GM18517 (cell line): ENCODE measurements around the gene KCNQ2.
A peak's percentile ranks its signal among the peaks of the same experiment; 100 is the strongest.
"Not testable (repeated sequence)": the region's sequence is repeated elsewhere in the genome, so short reads cannot be mapped to it uniquely, and the experiment has no call there.

Experiments used
- ATAC-seq: cut with Tn5 transposase; IDR thresholded peaks from one replicate; pipeline ENCODE4 v1.9.1; 2021; ENCODE audit warnings: mild to moderate bottlenecking, moderate library complexity; ENCODE audit not compliant: unreplicated experiment

KCNQ2 gene

GRCh38 chr20:63471981-63472831, at the start of gene KCNQ2:
KCNQ2 (minus strand) TSS chr20:63472655; CDS start chr20:63472463, 192 bp downstream.
- no peak for ATAC-seq

GRCh38 chr20:63521602-63522001, 49.1 kb upstream of the KCNQ2 start:
- no peak for ATAC-seq

GRCh38 chr20:63520934-63521601, 48.6 kb upstream of the KCNQ2 start:
- no peak for ATAC-seq

- peak; percentile 63 for ATAC-seq
Observed at GRCh38 chr20:63520504-63520933, 48.1 kb upstream of the KCNQ2 start, which contains the start of gene PPDPF. PPDPF (plus strand) TSS chr20:63520765; CDS start chr20:63521309, 544 bp downstream.

GRCh38 chr20:63519668-63520503, 47.4 kb upstream of the KCNQ2 start:
- peak; percentile 46 for ATAC-seq

- no peak for ATAC-seq
Observed at GRCh38 chr20:63518946-63519667, 46.7 kb upstream of the KCNQ2 start.

GRCh38 chr20:63518351-63518861, 46.0 kb upstream of the KCNQ2 start:
- ATAC-seq: no peak

DNA sequence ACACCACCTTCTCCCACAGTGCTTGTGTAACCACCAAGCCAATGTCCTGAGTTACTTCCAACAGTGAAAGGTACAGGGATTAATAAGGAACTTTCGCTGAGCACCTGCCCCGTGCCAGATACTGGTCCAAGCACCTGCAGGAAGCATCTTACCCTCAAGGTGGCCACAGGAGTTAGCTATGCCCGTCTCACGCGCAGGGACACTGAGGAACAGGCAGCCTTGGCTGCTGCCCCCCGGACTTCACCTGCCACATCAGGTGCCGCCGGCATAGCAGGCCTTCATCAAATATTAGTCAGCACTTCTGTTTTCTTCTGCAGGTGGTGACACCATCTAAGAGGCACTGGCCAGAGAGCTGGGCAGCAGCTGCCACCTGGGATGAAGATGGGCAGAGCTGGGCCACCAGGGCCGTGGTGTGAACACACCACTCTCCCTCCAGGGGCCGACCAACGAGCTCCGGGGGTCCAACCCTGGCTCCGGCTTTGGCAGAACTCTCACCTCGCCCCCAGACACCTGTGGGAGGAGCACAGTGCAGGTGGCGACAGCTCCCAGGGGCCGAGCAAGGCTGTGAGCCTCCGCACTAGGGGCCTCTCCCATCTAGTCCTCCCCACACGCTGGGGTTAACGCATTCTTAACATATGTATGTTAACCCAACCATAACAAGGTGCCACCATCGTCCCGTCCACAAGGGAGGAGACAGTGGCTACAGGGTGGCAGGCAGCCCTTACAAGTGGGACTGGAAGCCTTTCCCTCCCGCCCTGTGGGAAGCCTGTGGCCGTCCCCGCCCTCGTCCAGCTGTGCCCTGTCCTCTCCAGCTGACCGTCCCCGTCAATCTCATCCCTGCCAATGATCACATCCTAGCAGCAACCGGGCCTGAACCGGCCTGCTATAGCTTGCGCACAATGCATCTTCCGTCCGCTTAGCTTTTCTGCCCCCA, 45.2 kb upstream of the KCNQ2 start:
- no peak for ATAC-seq

GRCh38 chr20:63514520-63514919, 42.1 kb upstream of the KCNQ2 start:
- ATAC-seq: not testable (repeated sequence)

- ATAC-seq: no peak
Observed at GRCh38 chr20:63513207-63513606, 40.8 kb upstream of the KCNQ2 start.

- no peak for ATAC-seq
Observed at GRCh38 chr20:63509088-63509564, 36.7 kb upstream of the KCNQ2 start.

GRCh38 chr20:63508072-63508768, 35.8 kb upstream of the KCNQ2 start:
- ATAC-seq: no peak

DNA sequence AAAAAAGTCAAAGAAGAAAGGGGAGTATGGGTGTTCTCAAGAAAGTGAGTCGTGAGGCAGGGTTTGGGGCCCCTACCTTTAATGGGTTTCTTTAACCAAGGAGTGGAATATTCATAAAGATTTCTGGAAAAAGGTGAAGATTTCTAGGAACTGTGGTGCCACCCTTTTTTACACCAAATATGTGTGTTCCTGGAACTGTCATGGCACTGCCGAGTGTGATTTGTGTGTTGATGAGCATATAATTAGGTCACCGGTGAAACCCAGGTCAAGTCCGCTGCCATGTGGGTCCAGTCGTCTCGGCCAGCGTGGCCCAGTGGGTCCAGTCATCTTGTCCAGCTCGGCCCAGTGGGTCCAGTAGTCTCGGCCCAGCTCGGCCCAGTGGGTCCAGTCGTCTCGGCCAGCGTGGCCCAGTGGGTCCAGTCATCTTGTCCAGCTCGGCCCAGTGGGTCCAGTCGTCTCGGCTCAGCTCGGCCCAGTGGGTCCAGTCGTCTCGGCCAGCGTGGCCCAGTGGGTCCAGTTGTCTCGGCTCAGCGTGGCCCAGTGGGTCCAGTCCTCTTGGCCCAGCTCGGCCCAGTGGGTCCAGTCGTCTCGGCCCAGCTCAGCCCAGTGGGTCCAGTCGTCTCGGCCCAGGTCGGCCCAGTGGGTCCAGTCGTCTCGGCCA, 34.8 kb upstream of the KCNQ2 start:
- ATAC-seq: no peak

- ATAC-seq: no peak
Observed at GRCh38 chr20:63505723-63506122, 33.3 kb upstream of the KCNQ2 start.

DNA sequence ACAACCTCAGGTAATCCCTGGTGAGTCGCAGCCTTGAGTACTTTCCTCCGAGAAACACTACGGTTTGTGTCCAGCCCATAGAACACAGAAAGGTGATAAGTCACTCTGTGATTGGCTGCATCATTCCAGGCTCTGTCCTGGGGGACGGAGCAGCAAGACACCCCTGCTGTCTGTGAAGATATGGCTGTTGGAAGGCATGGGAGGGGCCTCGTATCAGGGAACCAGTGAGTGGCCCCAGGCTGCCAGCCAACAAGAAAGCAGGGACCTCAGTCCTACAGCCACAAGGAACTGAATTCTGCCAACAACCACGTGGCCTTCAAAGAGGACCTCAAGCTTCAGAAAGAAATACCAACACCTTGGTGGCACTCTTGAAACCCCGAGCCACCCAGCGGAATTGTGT, 32.8 kb upstream of the KCNQ2 start:
- no peak for ATAC-seq

DNA sequence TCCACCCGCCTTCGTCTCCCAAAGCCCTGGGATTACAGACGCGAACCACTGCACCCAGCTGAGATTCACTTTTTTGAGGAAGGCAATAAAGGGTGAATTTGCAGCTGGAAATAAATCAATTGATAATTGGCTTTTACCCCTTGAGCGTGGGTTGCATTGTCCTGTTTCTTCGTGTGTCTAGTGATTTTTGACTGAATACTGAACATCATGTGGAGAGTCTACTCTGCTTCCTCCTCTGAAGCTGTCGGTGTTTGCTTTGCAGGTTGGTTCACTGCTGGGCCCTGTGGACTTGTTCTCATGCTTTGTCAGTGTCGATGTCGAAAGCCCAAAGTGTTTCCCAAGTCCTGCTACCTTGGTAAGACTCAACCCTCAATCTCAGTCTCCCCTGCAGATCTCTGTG, 32.2 kb upstream of the KCNQ2 start:
- no peak for ATAC-seq

- ATAC-seq: no peak
Observed at GRCh38 chr20:63503524-63503923, 31.1 kb upstream of the KCNQ2 start.

GRCh38 chr20:63502671-63503172, 30.3 kb upstream of the KCNQ2 start:
- ATAC-seq: no peak
